H9 (cell line): ENCODE data around the gene CDH23. TPM values are rescaled to one million over a fixed set of nuclear protein-coding genes. Genes with fewer than 3 reads are reported as not detected.

ENCODE experiments used
- DNase-seq: peaks from one replicate; pipeline ENCODE4 v3.0.0-alpha.2; 2017
- H2AFZ ChIP-seq: one replicate; pipeline ENCODE4 v1.6.1; 2013; ENCODE audit warnings: mild to moderate bottlenecking, low read length, control low read depth, moderate library complexity
- H2AK5ac ChIP-seq: 2 replicates; pipeline ENCODE4 v1.6.1; 2013; ENCODE audit warnings: low read length, control low read depth, mixed read lengths; ENCODE audit not compliant: insufficient read length
- H2BK120ac ChIP-seq: one replicate; pipeline ENCODE4 v1.6.1; 2013; ENCODE audit warnings: low read depth, mild to moderate bottlenecking, low read length, control low read depth, inconsistent platforms; ENCODE audit not compliant: poor library complexity, severe bottlenecking
- H2BK12ac ChIP-seq: 2 replicates; pipeline ENCODE4 v1.6.1; 2013; ENCODE audit warnings: low read length, control low read depth, mixed read lengths, low read depth; ENCODE audit not compliant: insufficient read length
- H2BK15ac ChIP-seq: 2 replicates; pipeline ENCODE4 v1.6.1; 2013; ENCODE audit warnings: low read depth, low read length, control low read depth
- H2BK20ac ChIP-seq: one replicate; pipeline ENCODE4 v1.6.1; 2013; ENCODE audit warnings: low read depth, mild to moderate bottlenecking, low read length, control low read depth, inconsistent platforms; ENCODE audit not compliant: poor library complexity, severe bottlenecking
- H2BK5ac ChIP-seq: 2 replicates; pipeline ENCODE4 v1.6.1; 2013; ENCODE audit warnings: low read length, control low read depth, mixed read lengths; ENCODE audit not compliant: insufficient read length
- H3K14ac ChIP-seq: 2 replicates; pipeline ENCODE4 v1.6.1; 2013; ENCODE audit warnings: low read length, control low read depth; ENCODE audit not compliant: insufficient read depth
- H3K18ac ChIP-seq: 2 replicates; pipeline ENCODE4 v1.6.1; 2013; ENCODE audit warnings: low read depth, mild to moderate bottlenecking, mixed read lengths, low read length, control low read depth; ENCODE audit not compliant: insufficient read length
- H3K23ac ChIP-seq: 2 replicates; pipeline ENCODE4 v1.6.1; 2013; ENCODE audit warnings: low read length, control low read depth, mixed read lengths, low read depth; ENCODE audit not compliant: insufficient read length
- H3K23me2 ChIP-seq: 2 replicates; pipeline ENCODE4 v1.6.1; 2013; ENCODE audit warnings: low read depth, mild to moderate bottlenecking, mixed read lengths, low read length, control low read depth; ENCODE audit not compliant: insufficient read length, poor library complexity, severe bottlenecking
- H3K27ac ChIP-seq: 2 replicates; pipeline ENCODE4 v1.5.1; 2013; ENCODE audit warnings: low read length, control low read depth, mixed read lengths, low read depth; ENCODE audit not compliant: insufficient read length
- H3K27me3 ChIP-seq: 2 replicates; pipeline ENCODE4 v1.6.1; 2013; ENCODE audit warnings: low read length, control low read depth, inconsistent platforms; ENCODE audit not compliant: insufficient read depth
- H3K4ac ChIP-seq: 2 replicates; pipeline ENCODE4 v1.6.1; 2013; ENCODE audit warnings: low read depth, mild to moderate bottlenecking, control low read depth, inconsistent platforms, low read length, moderate library complexity
- H3K4me1 ChIP-seq: 2 replicates; pipeline ENCODE4 v1.6.1; 2013; ENCODE audit warnings: low read length, control low read depth, inconsistent platforms; ENCODE audit not compliant: insufficient read depth
- H3K4me2 ChIP-seq: 2 replicates; pipeline ENCODE4 v1.6.1; 2013; ENCODE audit warnings: low read length, control low read depth, mixed read lengths; ENCODE audit not compliant: insufficient read length, insufficient read depth
- H3K56ac ChIP-seq: 2 replicates; pipeline ENCODE4 v1.6.1; 2013; ENCODE audit warnings: low read depth, mild to moderate bottlenecking, mixed read lengths, low read length, control low read depth; ENCODE audit not compliant: insufficient read length
- H3K79me1 ChIP-seq: 2 replicates; pipeline ENCODE4 v1.6.1; 2013; ENCODE audit warnings: low read depth, mild to moderate bottlenecking, moderate library complexity, low read length, control low read depth, inconsistent platforms; ENCODE audit not compliant: insufficient read depth, poor library complexity, severe bottlenecking
- H3K79me2 ChIP-seq: 2 replicates; pipeline ENCODE4 v1.6.1; 2013; ENCODE audit warnings: low read length, control low read depth, inconsistent platforms; ENCODE audit not compliant: insufficient read depth
- H3K9ac ChIP-seq: 2 replicates; pipeline ENCODE4 v1.6.1; 2013; ENCODE audit warnings: low read length, control low read depth, mixed read lengths; ENCODE audit not compliant: insufficient read length; ENCODE audit errors: extremely low read depth
- H3K9me3 ChIP-seq: one replicate; pipeline ENCODE4 v1.6.1; 2013; ENCODE audit warnings: low read depth, low read length, inconsistent platforms; ENCODE audit not compliant: control insufficient read depth
- H3T11ph ChIP-seq: one replicate; pipeline ENCODE4 v1.6.1; 2013; ENCODE audit warnings: mild to moderate bottlenecking, low read length, control low read depth, inconsistent platforms
- H4K20me1 ChIP-seq: one replicate; pipeline ENCODE4 v1.6.1; 2013; ENCODE audit not compliant: control insufficient read depth, insufficient read length, insufficient read depth
- H4K5ac ChIP-seq: 2 replicates; pipeline ENCODE4 v1.6.1; 2013; ENCODE audit warnings: low read depth, mild to moderate bottlenecking, mixed read lengths, low read length, control low read depth; ENCODE audit not compliant: insufficient read length
- H4K8ac ChIP-seq: replicated peaks from 2 replicates; pipeline ENCODE4 v1.6.1; 2013; ENCODE audit warnings: low read length, control low read depth, mixed read lengths, low read depth; ENCODE audit not compliant: insufficient read length
- H4K91ac ChIP-seq: 2 replicates; pipeline ENCODE4 v1.6.1; 2013; ENCODE audit warnings: low read depth, mild to moderate bottlenecking, moderate library complexity, mixed read lengths, low read length, control low read depth; ENCODE audit not compliant: insufficient read length
- H3K27ac Mint-ChIP-seq, 3 experiments: 2 replicates in 2 of 3; 3 replicates in 1 of 3; pipeline ENCODE4 v1.8.0; 2020 to 2021; ENCODE audit warnings: mixed read lengths in 3 of 3, mild to moderate bottlenecking in 1 of 3, moderate library complexity in 1 of 3
- H3K27me3 Mint-ChIP-seq: 2 replicates; pipeline ENCODE4 v1.8.0; 2021; ENCODE audit warnings: low read depth, mild to moderate bottlenecking, moderate library complexity, mixed read lengths
- H3K36me3 Mint-ChIP-seq, 3 experiments: 2 replicates in 2 of 3; 3 replicates in 1 of 3; pipeline ENCODE4 v1.8.0; 2020 to 2021; ENCODE audit warnings: low read depth in 3 of 3, mixed read lengths in 3 of 3; ENCODE audit not compliant: insufficient read depth in 1 of 3
- H3K4me1 Mint-ChIP-seq, 2 experiments: 2 replicates each; pipeline ENCODE4 v1.8.0; 2020; ENCODE audit warnings: mixed read lengths in 2 of 2
- H3K4me3 Mint-ChIP-seq, 2 experiments: 2 replicates in 1 of 2; 3 replicates in 1 of 2; pipeline ENCODE4 v1.8.0; 2020 to 2021; ENCODE audit warnings: mild to moderate bottlenecking in 2 of 2, mixed read lengths in 2 of 2, moderate library complexity in 1 of 2
- H3K9me3 Mint-ChIP-seq, 2 experiments: 2 replicates in 1 of 2; 3 replicates in 1 of 2; pipeline ENCODE4 v1.8.0; 2020; ENCODE audit warnings: mild to moderate bottlenecking in 2 of 2, mixed read lengths in 2 of 2, moderate library complexity in 1 of 2
- WGBS: extraction: QIAGEN DNeasy Blood & Tissue Kit; methylation state at CpG from one replicate; pipeline ENCODE4 v1.1.7; 2013; ENCODE audit warnings: missing lambda C conversion rate, low lambda C conversion rate, mixed read lengths; ENCODE audit not compliant: insufficient read length; ENCODE audit errors: extremely low coverage; 5-methylcytosine and 5-hydroxymethylcytosine counted together
- total RNA-seq: library from RNA; stranded (reverse); gene quantifications from 2 replicates; pipeline ENCODE4 v1.2.1, GENCODE V29; 2021
- TF ChIP-seq, protein P1 (sequence below): fragments of 200-600 bp; sonication (generic); conservative IDR thresholded peaks from 3 replicates; pipeline ENCODE4 v1.8.0; 2021; ENCODE audit warnings: antibody characterized with exemption, mild to moderate bottlenecking

Gene CDH23
- total RNA-seq, 1 experiment from 2014 or later = 2.1 TPM

DNA sequence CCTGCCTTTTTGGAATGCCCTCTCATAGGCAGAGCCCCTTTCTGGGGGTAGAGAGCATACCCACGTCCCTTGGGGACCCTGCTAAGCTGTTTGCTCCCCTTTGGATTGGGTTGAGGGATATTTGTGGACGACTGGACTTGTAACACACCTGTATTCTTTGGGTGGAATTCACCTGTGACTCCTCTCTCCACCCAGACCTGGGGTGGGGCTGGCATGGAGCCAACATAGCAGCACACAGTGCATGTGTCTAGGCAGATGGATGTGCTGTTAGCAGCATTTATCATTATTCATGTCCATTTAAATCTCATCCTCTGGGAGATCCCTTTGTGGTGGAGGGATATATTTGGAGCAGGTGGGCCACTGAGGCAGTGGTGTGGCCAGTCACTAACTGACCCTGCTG, 51.0 kb downstream of the CDH23 start:
- Histone ChIP-seq H3K27me3 (no peaks in the 10 kb centered on the region), H2BK15ac (no peak overlapping the region), H2BK120ac (no peak overlapping the region), H3K4me2 (no peak overlapping the region), H4K20me1 (no peaks in the 10 kb centered on the region), H3K23ac (no peak overlapping the region), H3K9me3 (no peaks in the 10 kb centered on the region), H3K14ac (no peak overlapping the region; the same call in 1 of the 2 replicates), H3K4ac (no peak overlapping the region), H2BK5ac (no peak overlapping the region), H4K5ac (no peak overlapping the region), H2AFZ (no peak overlapping the region), H3K56ac (no peak overlapping the region), H3K18ac (no peak overlapping the region), H3K79me1 (no peaks in the 10 kb centered on the region), H2AK5ac (no peak overlapping the region), H4K91ac (no peak overlapping the region), H3K9ac (no peak overlapping the region), H3K23me2 (no peaks in the 10 kb centered on the region), H4K8ac (no peak overlapping the region), H2BK20ac (no peak overlapping the region), H3K79me2 (no peaks in the 10 kb centered on the region), H3K27ac (no peak overlapping the region), H3K4me1 (no peaks in the 10 kb centered on the region), H2BK12ac (no peak overlapping the region), H3T11ph (no peak overlapping the region)
- H3K9me3 Mint-ChIP-seq = no peaks in the 10 kb centered on the region
- TF ChIP-seq, protein P1, sequence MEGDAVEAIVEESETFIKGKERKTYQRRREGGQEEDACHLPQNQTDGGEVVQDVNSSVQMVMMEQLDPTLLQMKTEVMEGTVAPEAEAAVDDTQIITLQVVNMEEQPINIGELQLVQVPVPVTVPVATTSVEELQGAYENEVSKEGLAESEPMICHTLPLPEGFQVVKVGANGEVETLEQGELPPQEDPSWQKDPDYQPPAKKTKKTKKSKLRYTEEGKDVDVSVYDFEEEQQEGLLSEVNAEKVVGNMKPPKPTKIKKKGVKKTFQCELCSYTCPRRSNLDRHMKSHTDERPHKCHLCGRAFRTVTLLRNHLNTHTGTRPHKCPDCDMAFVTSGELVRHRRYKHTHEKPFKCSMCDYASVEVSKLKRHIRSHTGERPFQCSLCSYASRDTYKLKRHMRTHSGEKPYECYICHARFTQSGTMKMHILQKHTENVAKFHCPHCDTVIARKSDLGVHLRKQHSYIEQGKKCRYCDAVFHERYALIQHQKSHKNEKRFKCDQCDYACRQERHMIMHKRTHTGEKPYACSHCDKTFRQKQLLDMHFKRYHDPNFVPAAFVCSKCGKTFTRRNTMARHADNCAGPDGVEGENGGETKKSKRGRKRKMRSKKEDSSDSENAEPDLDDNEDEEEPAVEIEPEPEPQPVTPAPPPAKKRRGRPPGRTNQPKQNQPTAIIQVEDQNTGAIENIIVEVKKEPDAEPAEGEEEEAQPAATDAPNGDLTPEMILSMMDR = no peak
- peaks cover 4 to 20% of the 10 kb centered on the region in 2 experiments; a peak in 3 of 4 replicates for H3K4me1 Mint-ChIP-seq
- no peaks in the 10 kb centered on the region; the same call in none of the 2 replicates for H3K27me3 Mint-ChIP-seq
- H3K36me3 Mint-ChIP-seq = no peaks in the 10 kb centered on the region; a peak in 1 of 7 replicates
- no CpG with 5 or more reads among the region's 2 CpGs for WGBS
- no peak overlapping the region for H3K4me3 Mint-ChIP-seq
- H3K27ac Mint-ChIP-seq = no peak overlapping the region
- DNase-seq = no peak
